SK-N-SH (cell line): ENCODE results near the gene ATP2B1. TPM values are rescaled to one million over a fixed set of nuclear protein-coding genes. Genes with fewer than 3 reads are reported as not detected.

Experiments
- CTCF ChIA-PET: fragments of 300-600, 350-600 bp; formaldehyde crosslinking; extraction: SDS; loops from one replicate; lab custom pipeline; 2021; lab: Yijun Ruan, JAX
- POLR2A ChIA-PET: fragments of 350-600 bp; sonication (Branson Sonifier 250); formaldehyde crosslinking; extraction: SDS; loops from one replicate; lab custom pipeline; 2020; ENCODE audit warnings: antibody characterized with exemption, inconsistent platforms; lab: Yijun Ruan, JAX
- DNase-seq: peaks from one replicate; pipeline ENCODE4 v3.0.0; 2012
- H2AFZ ChIP-seq: fragments of 200-600 bp; sonication (generic); 2 replicates; pipeline ENCODE4 v1.8.1; 2016; ENCODE audit warnings: antibody characterized with exemption, mild to moderate bottlenecking, low read depth
- H3F3A ChIP-seq: fragments of 200-600 bp; sonication (generic); replicated peaks from 2 replicates; pipeline ENCODE3; 2016; ENCODE audit warnings: antibody characterized with exemption, mild to moderate bottlenecking; ENCODE audit not compliant: insufficient read depth
- H3K27ac ChIP-seq, 2 experiments: fragments of 200-500 bp in 1 of 2; fragments of 200-600 bp in 1 of 2; sonication (Bioruptor generic) in 1 of 2; sonication (generic), shearing (Covaris generic) in 1 of 2; 2 replicates each; pipeline versions ENCODE4 v1.5.1 to v1.6.1; 2014 to 2016; ENCODE audit warnings: low read depth in 2 of 2, inconsistent platforms in 1 of 2, low read length in 1 of 2, mild to moderate bottlenecking in 1 of 2, mixed read lengths in 1 of 2
- H3K27me3 ChIP-seq: fragments of 200-600 bp; sonication (generic), shearing (Covaris generic); 2 replicates; pipeline ENCODE4 v1.6.1; 2016; ENCODE audit warnings: mixed run types; ENCODE audit not compliant: insufficient read depth
- H3K36me3 ChIP-seq, 2 experiments: fragments of 200-500 bp in 1 of 2; fragments of 200-600 bp in 1 of 2; sonication (Bioruptor generic) in 1 of 2; sonication (generic) in 1 of 2; replicated peaks in 1 of 2; 2 replicates each; pipeline versions ENCODE3 to v1.5.1; 2014 to 2016; ENCODE audit warnings: low read length in 1 of 2, mild to moderate bottlenecking in 1 of 2; ENCODE audit not compliant: insufficient read depth in 2 of 2, control insufficient read depth in 1 of 2
- H3K4me1 ChIP-seq, 2 experiments: fragments of 200-500 bp in 1 of 2; fragments of 200-600 bp in 1 of 2; sonication (Bioruptor generic) in 1 of 2; sonication (generic), shearing (Covaris generic) in 1 of 2; 2 replicates each; pipeline versions ENCODE4 v1.5.1 to v1.6.1; 2014 to 2016; ENCODE audit warnings: low read depth in 1 of 2, low read length in 1 of 2, mixed run types in 1 of 2; ENCODE audit not compliant: insufficient read depth in 2 of 2, control insufficient read depth in 1 of 2
- H3K4me2 ChIP-seq: fragments of 200-600 bp; sonication (generic), shearing (Covaris generic); 2 replicates; pipeline ENCODE4 v1.6.1; 2017; ENCODE audit warnings: mixed run types
- H3K4me3 ChIP-seq, 2 experiments: fragments of 200-500 bp in 1 of 2; fragments of 200-600 bp in 1 of 2; sonication (Bioruptor generic) in 1 of 2; sonication (generic), shearing (Covaris generic) in 1 of 2; 2 replicates each; pipeline versions ENCODE4 v1.5.1 to v1.8.1; 2014 to 2016; ENCODE audit warnings: low read depth in 2 of 2, inconsistent platforms in 1 of 2, low read length in 1 of 2, mild to moderate bottlenecking in 1 of 2, mixed read lengths in 1 of 2, moderate library complexity in 1 of 2
- H3K79me2 ChIP-seq: fragments of 200-600 bp; sonication (generic); 2 replicates; pipeline ENCODE4 v1.8.1; 2017; ENCODE audit warnings: mild to moderate bottlenecking; ENCODE audit not compliant: insufficient read depth
- H3K9ac ChIP-seq: fragments of 200-600 bp; sonication (generic); 2 replicates; pipeline ENCODE4 v1.6.1; 2017; ENCODE audit warnings: mixed run types
- H3K9me2 ChIP-seq: fragments of 200-600 bp; sonication (generic); 2 replicates; pipeline ENCODE4 v1.6.1; 2017; ENCODE audit warnings: mixed run types
- H3K9me3 ChIP-seq: fragments of 200-600 bp; sonication (generic); 2 replicates; pipeline ENCODE4 v1.6.1; 2017; ENCODE audit warnings: mixed run types, mild to moderate bottlenecking, moderate library complexity
- H4K20me1 ChIP-seq: fragments of 200-600 bp; sonication (generic); 2 replicates; pipeline ENCODE4 v1.6.1; 2017; ENCODE audit warnings: mild to moderate bottlenecking, mixed run types; ENCODE audit not compliant: insufficient read depth
- CTCF ChIP-seq: fragments of 200-600 bp; sonication (generic); IDR thresholded peaks from 2 replicates; pipeline ENCODE4 v1.6.1; 2017; ENCODE audit warnings: antibody characterized with exemption, mild to moderate bottlenecking, moderate library complexity
- EP300 ChIP-seq, 2 experiments: IDR thresholded peaks; 2 replicates each; pipeline versions ENCODE4 v1.4.0 to v1.6.1; 2012; ENCODE audit warnings: borderline replicate concordance in 1 of 2, low read depth in 1 of 2, low read length in 1 of 2
- GABPA ChIP-seq: IDR thresholded peaks from 2 replicates; pipeline ENCODE4 v1.4.0; 2012; ENCODE audit warnings: low read depth, mild to moderate bottlenecking
- MAX ChIP-seq: IDR thresholded peaks from 2 replicates; pipeline ENCODE4 v1.4.0; 2012; ENCODE audit warnings: low read depth
- MXI1 ChIP-seq: IDR thresholded peaks from 2 replicates; pipeline ENCODE4 v1.6.1; 2012; ENCODE audit warnings: mild to moderate bottlenecking, low read depth, low read length, improper control_type of control experiment
- NFIC ChIP-seq: IDR thresholded peaks from 2 replicates; pipeline ENCODE4 v1.4.0; 2012; ENCODE audit warnings: borderline replicate concordance
- POLR2AphosphoS5 ChIP-seq: IDR thresholded peaks from 2 replicates; pipeline ENCODE4 v1.6.1; 2012; ENCODE audit warnings: low read depth, low read length
- RCOR1 ChIP-seq: fragments of 150-350 bp; IDR thresholded peaks from 2 replicates; pipeline ENCODE4 v1.6.1; 2017; ENCODE audit warnings: antibody characterized with exemption, low read length
- REST ChIP-seq: IDR thresholded peaks from 2 replicates; pipeline ENCODE4 v1.6.1; 2012; ENCODE audit warnings: mild to moderate bottlenecking, low read depth, low read length, moderate library complexity
- RFX5 ChIP-seq: IDR thresholded peaks from 2 replicates; pipeline ENCODE4 v1.6.1; 2012; ENCODE audit warnings: mild to moderate bottlenecking, improper control_type of control experiment, low read length
- RXRA ChIP-seq: IDR thresholded peaks from 2 replicates; pipeline ENCODE4 v1.4.0; 2012; ENCODE audit warnings: low read depth, mild to moderate bottlenecking, borderline replicate concordance
- SIN3A ChIP-seq: IDR thresholded peaks from 2 replicates; pipeline ENCODE4 v1.6.1; 2012; ENCODE audit warnings: low read depth, mild to moderate bottlenecking, low read length, moderate library complexity, borderline replicate concordance
- TCF12 ChIP-seq: IDR thresholded peaks from 2 replicates; pipeline ENCODE4 v1.4.0; 2012
- USF1 ChIP-seq: IDR thresholded peaks from 2 replicates; pipeline ENCODE4 v1.4.0; 2012; ENCODE audit warnings: low read depth, borderline replicate concordance
- WGBS: methylation state at CpG from one replicate; pipeline ENCODE4 v1.1.6; 2017; ENCODE audit warnings: low lambda C conversion rate; 5-methylcytosine and 5-hydroxymethylcytosine counted together
- polyA plus RNA-seq, 3 experiments: library from polyadenylated mRNA; depleted of rRNA; stranded (reverse); fragments of >200 nt; gene quantifications; 2 replicates each; pipeline ENCODE4 v1.2.3, GENCODE V29; 2012

The ATP2B1 gene
- polyA plus RNA-seq, 1 of the 3 experiments (the other 2 are of a cell fraction) = 4.3 TPM

- H3K4me3 ChIP-seq = no peak overlapping the region
- no peaks in the 10 kb centered on the region for H3K9me3 ChIP-seq
- peaks cover 7 to 14% of the 10 kb centered on the region in 2 experiments; a peak in 3 of 4 replicates for H3K4me1 ChIP-seq
- peak overlapping the region; percentile 60; the same call in 1 of the 2 replicates for H3K4me2 ChIP-seq
- ChIA-PET POLR2A (no interaction called here), CTCF (no interaction called here)
- no peaks in the 10 kb centered on the region for H3K79me2 ChIP-seq
- H4K20me1 ChIP-seq = no peaks in the 10 kb centered on the region
- H3K9me2 ChIP-seq = no peaks in the 10 kb centered on the region
- no peak overlapping the region for H3K9ac ChIP-seq
- H2AFZ ChIP-seq = no peak overlapping the region
- DNase-seq = no peak
- no peaks in the 10 kb centered on the region for H3K36me3 ChIP-seq
- peaks cover 10% of the 10 kb centered on the region for H3F3A ChIP-seq
- 71% methylated on average over 1 of the region's 1 CpG for WGBS
- peak overlapping the region; percentile 52 to 79; a peak in 3 of 4 replicates for H3K27ac ChIP-seq
- TF ChIP-seq SIN3A (no peak), RXRA (no peak), RCOR1 (no peak), MAX (no peak), POLR2AphosphoS5 (no peak), EP300 (IDR thresholded peaks at IDR 0.05; ENCODE audit: borderline replicate concordance in 1 of 2, low read depth in 1 of 2, low read length in 1 of 2) (no peak)
- no peaks in the 10 kb centered on the region for H3K27me3 ChIP-seq
Observed at GRCh38 chr12:89575374-89575773, 133.3 kb downstream of the ATP2B1 start.

- Histone ChIP-seq H3K36me3 (no peaks in the 10 kb centered on the region), H3K4me2 (peak overlapping the region; percentile 60; the same call in 1 of the 2 replicates), H3F3A (peaks cover 10% of the 10 kb centered on the region), H3K79me2 (no peaks in the 10 kb centered on the region), H3K27me3 (no peaks in the 10 kb centered on the region), H3K9ac (no peak overlapping the region), H2AFZ (peak overlapping the region; percentile 53; the same call in 1 of the 2 replicates), H3K4me1 (peaks cover 7 to 14% of the 10 kb centered on the region in 2 experiments; a peak in 3 of 4 replicates), H3K9me3 (no peaks in the 10 kb centered on the region), H3K9me2 (no peaks in the 10 kb centered on the region), H4K20me1 (no peaks in the 10 kb centered on the region), H3K27ac (peak overlapping the region; percentile 52 to 79), H3K4me3 (no peak overlapping the region)
- POLR2A ChIA-PET = no interaction called here
- CTCF ChIA-PET = no interaction called here
- WGBS = 12% methylated on average over 2 of the region's 2 CpGs
- DNase-seq = no peak
- TF ChIP-seq GABPA (peak; percentile 30; the same call in 1 of the 2 replicates), NFIC (peak; percentile 34; the same call in 1 of the 2 replicates), TCF12 (peak; percentile 65), RXRA (no peak)
Observed at GRCh38 chr12:89574736-89575208, 133.9 kb downstream of the ATP2B1 start.

- no peak for DNase-seq
- no peaks in the 10 kb centered on the region for H4K20me1 ChIP-seq
- no peaks in the 10 kb centered on the region for H3K79me2 ChIP-seq
- H3F3A ChIP-seq = peaks cover 10% of the 10 kb centered on the region
- no peaks in the 10 kb centered on the region for H3K36me3 ChIP-seq
- H3K4me2 ChIP-seq = no peak overlapping the region
- no peak overlapping the region for H3K4me3 ChIP-seq
- H3K4me1 ChIP-seq = peaks cover 7 to 14% of the 10 kb centered on the region in 2 experiments; a peak in 3 of 4 replicates
- no peak overlapping the region for H3K9ac ChIP-seq
- ChIA-PET CTCF (no interaction called here), POLR2A (no interaction called here)
- H3K9me3 ChIP-seq = no peaks in the 10 kb centered on the region
- 83% methylated on average over 5 of the region's 5 CpGs for WGBS
- H2AFZ ChIP-seq = no peak overlapping the region
- no peak overlapping the region for H3K27ac ChIP-seq
- H3K27me3 ChIP-seq = no peaks in the 10 kb centered on the region
- no peaks in the 10 kb centered on the region for H3K9me2 ChIP-seq
- TF ChIP-seq MXI1 = no peak
- TF ChIP-seq RFX5 = no peak
- TF ChIP-seq USF1 = no peak
- no peak for TF ChIP-seq REST
- no peak for TF ChIP-seq CTCF
Observed at GRCh38 chr12:89573051-89573810, 135.4 kb downstream of the ATP2B1 start.
